Endothelial cell of umbilical vein (primary cell): Measurements from ENCODE around the gene RMND1. TPM values are rescaled to one million over a fixed set of nuclear protein-coding genes. Genes with fewer than 3 reads are reported as not detected.

Experiments used
- BruUV-seq: library from RNA; stranded (reverse); fragments of 400-500 nt; replicated peaks from 2 replicates; lab custom pipeline; 2021; lab: Mats Ljungman, UMichigan
- CTCF ChIA-PET: fragments of 300-600, 350-600 bp; sonication (Branson Sonifier 250); formaldehyde crosslinking; loops from one replicate; lab custom pipeline; 2021; ENCODE audit warnings: antibody characterized with exemption, inconsistent platforms; lab: Charles Lee
- POLR2A ChIA-PET: fragments of 300-600, 350-600 bp; sonication (Branson Sonifier 250); formaldehyde crosslinking; loops from one replicate; lab custom pipeline; 2021; ENCODE audit warnings: antibody characterized with exemption, inconsistent platforms; lab: Charles Lee
- DNase-seq: peaks from one replicate; pipeline ENCODE4 v3.0.0-alpha.2; 2011; ENCODE audit warnings: low read depth, low spot score
- FAIRE-seq: peaks from 2 replicates; lab custom pipeline; 2011; peaks lifted over from hg19 to GRCh38; lab: Jason Lieb, UNC
- H2AFZ ChIP-seq: 2 replicates; pipeline ENCODE4 v1.6.0; 2012; ENCODE audit warnings: low read depth, low read length, control low read depth, inconsistent platforms
- H3K27ac ChIP-seq: 2 replicates; pipeline ENCODE4 v1.5.1; 2011; ENCODE audit warnings: low read depth, mild to moderate bottlenecking, control low read depth, low read length, moderate library complexity; ENCODE audit not compliant: insufficient read depth
- H3K27me3 ChIP-seq, 2 experiments: 2 replicates each; pipeline versions ENCODE4 v1.6.0 to v1.6.1; 2011; ENCODE audit warnings: low read length in 2 of 2, mixed read lengths in 1 of 2; ENCODE audit not compliant: control insufficient read depth in 2 of 2, insufficient read depth in 2 of 2
- H3K36me3 ChIP-seq, 2 experiments: 2 replicates in 1 of 2; 3 replicates in 1 of 2; pipeline ENCODE4 v1.5.1; 2011; ENCODE audit warnings: low read length in 2 of 2, mild to moderate bottlenecking in 1 of 2, moderate library complexity in 1 of 2; ENCODE audit not compliant: control insufficient read depth in 2 of 2, insufficient read depth in 2 of 2; ENCODE audit errors: extremely low read depth in 1 of 2
- H3K4me1 ChIP-seq: 3 replicates; pipeline ENCODE4 v1.5.1; 2011; ENCODE audit warnings: mild to moderate bottlenecking, low read length; ENCODE audit not compliant: control insufficient read depth, insufficient read depth; ENCODE audit errors: extremely low read depth
- H3K4me2 ChIP-seq: 2 replicates; pipeline ENCODE4 v1.6.1; 2011; ENCODE audit warnings: low read length, control low read depth, mixed read lengths; ENCODE audit not compliant: insufficient read depth
- H3K4me3 ChIP-seq, 3 experiments: fragments of 200-600 bp in 1 of 3; sonication (generic), shearing (Covaris generic) in 1 of 3; replicated peaks in 1 of 3; 2 replicates each; pipeline ENCODE4 v1.5.1; 2011 to 2016; ENCODE audit warnings: control low read depth in 3 of 3, low read length in 3 of 3, mild to moderate bottlenecking in 2 of 3, inconsistent platforms in 1 of 3, low read depth in 1 of 3, moderate library complexity in 1 of 3; ENCODE audit not compliant: insufficient read depth in 1 of 3
- H3K79me2 ChIP-seq: 2 replicates; pipeline ENCODE4 v1.6.0; 2012; ENCODE audit warnings: low read length, inconsistent platforms; ENCODE audit not compliant: control insufficient read depth, insufficient read depth
- H3K9ac ChIP-seq: replicated peaks from 2 replicates; pipeline ENCODE3; 2011; ENCODE audit warnings: low read length, control low read depth; ENCODE audit not compliant: insufficient read depth; ENCODE audit errors: extremely low read depth
- H3K9me1 ChIP-seq: replicated peaks from 3 replicates; pipeline ENCODE4 v1.6.0; 2011; ENCODE audit warnings: mild to moderate bottlenecking, low read length; ENCODE audit not compliant: control insufficient read depth, insufficient read depth; ENCODE audit errors: extremely low read depth
- H3K9me3 ChIP-seq: replicated peaks from 2 replicates; pipeline ENCODE4 v1.5.1; 2012; ENCODE audit warnings: low read length, inconsistent platforms; ENCODE audit not compliant: control insufficient read depth, insufficient read depth
- H4K20me1 ChIP-seq: replicated peaks from 2 replicates; pipeline ENCODE3; 2011; ENCODE audit warnings: mild to moderate bottlenecking, low read length; ENCODE audit not compliant: control insufficient read depth, insufficient read depth; ENCODE audit errors: extremely low read depth
- EZH2 ChIP-seq: IDR thresholded peaks from 2 replicates; pipeline ENCODE4 v1.6.1; 2012; ENCODE audit warnings: borderline replicate concordance, low read depth, mild to moderate bottlenecking, moderate library complexity, low read length, inconsistent platforms; ENCODE audit not compliant: severe bottlenecking
- FOS ChIP-seq: IDR thresholded peaks from 2 replicates; pipeline ENCODE4 v1.6.1; 2011; ENCODE audit warnings: mild to moderate bottlenecking, low read length, moderate library complexity, borderline replicate concordance; ENCODE audit not compliant: insufficient read depth
- GATA2 ChIP-seq: IDR thresholded peaks from 2 replicates; pipeline ENCODE4 v1.7.0; 2011; ENCODE audit warnings: low read depth, mild to moderate bottlenecking, moderate library complexity, mixed read lengths, low read length; ENCODE audit not compliant: insufficient read length, insufficient read depth
- JUN ChIP-seq: IDR thresholded peaks from 2 replicates; pipeline ENCODE4 v1.6.1; 2011; ENCODE audit warnings: borderline replicate concordance, low read depth; ENCODE audit not compliant: insufficient read length, insufficient read depth
- MYC ChIP-seq: IDR thresholded peaks from one replicate; pipeline ENCODE4 v1.6.1; 2011; ENCODE audit warnings: mild to moderate bottlenecking, low read depth, low read length
- POLR2A ChIP-seq: IDR thresholded peaks from 2 replicates; pipeline ENCODE4 v1.6.1; 2012; ENCODE audit warnings: low read depth, mild to moderate bottlenecking, control low read depth, low read length
- POLR2AphosphoS5 ChIP-seq: IDR thresholded peaks from 2 replicates; pipeline ENCODE4 v1.6.1; 2012; ENCODE audit warnings: low read depth, mild to moderate bottlenecking, control low read depth, low read length, moderate library complexity; ENCODE audit not compliant: insufficient read depth
- dilution Hi-C: fragments of 300-500 bp; cut with MboI; formaldehyde crosslinking; loops from one replicate; pipeline ENCODE4 v1.15.0; 2019; ENCODE audit warnings: low sequenced_read_pairs; ENCODE audit not compliant: extremely low pct_ligation_motif_present
- intact Hi-C: fragments of 100-400 bp; cut with micrococcal nuclease; formaldehyde crosslinking; loops from one replicate; pipeline ENCODE4 v1.10.0; 2022
- polyA plus RNA-seq, 4 experiments: library from polyadenylated mRNA; depleted of rRNA in 3 of 4; stranded (reverse) in 3 of 4; unstranded in 1 of 4; fragments of >200 nt; gene quantifications; 2 replicates each; pipeline versions ENCODE4 v1.2.1 to v1.2.3, GENCODE V29; 2011 to 2012; ENCODE audit warnings: missing spikeins in 1 of 4
- total RNA-seq: library from RNA; stranded (reverse); gene quantifications from 2 replicates; pipeline ENCODE4 v1.2.3, GENCODE V29; 2021
- TF ChIP-seq, protein P1 (sequence below): IDR thresholded peaks from 2 replicates; pipeline ENCODE4 v1.6.1; 2011; ENCODE audit not compliant: insufficient read depth, insufficient read length
- TF ChIP-seq, protein P2 (sequence below), 2 donors: IDR thresholded peaks; 1 replicate in 1 of 2; 2 replicates in 1 of 2; pipeline ENCODE4 v1.5.1; 2011; ENCODE audit warnings: low read length in 2 of 2, mild to moderate bottlenecking in 2 of 2, moderate library complexity in 2 of 2, control low read depth in 1 of 2, inconsistent platforms in 1 of 2, low read depth in 1 of 2; ENCODE audit not compliant: insufficient read depth in 1 of 2; ENCODE audit errors: extremely low read depth in 1 of 2

The RMND1 gene
- total and polyA plus RNA-seq, 2 donors (not counting 3 experiments of a cell fraction or from before 2014, with no cell fraction given), result 6.3 to 21.4 TPM

DNA sequence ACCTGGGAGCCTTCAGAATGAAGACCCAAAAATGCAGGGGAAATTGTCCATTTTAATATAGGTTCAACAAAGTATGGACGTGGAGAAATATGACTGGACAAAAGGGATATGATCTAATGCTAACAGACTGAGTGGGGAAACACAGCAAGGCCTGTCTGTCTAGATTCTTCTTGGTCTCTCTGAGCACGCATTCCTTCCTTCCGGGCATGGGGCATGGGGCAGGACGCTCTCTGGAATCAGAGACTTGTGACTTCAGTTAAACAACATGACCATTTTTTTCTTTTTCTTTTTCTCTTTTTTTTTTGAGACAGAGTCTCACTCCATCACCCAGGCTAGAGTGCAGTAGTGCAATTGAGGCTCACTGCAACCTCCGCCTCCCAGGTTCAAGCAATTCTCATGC lies 92.4 kb downstream of the RMND1 start:
- H3K4me1 ChIP-seq, result peaks cover 15% of the 10 kb centered on the region
- FAIRE-seq, result no peak
- DNase-seq, result no peak
- TF ChIP-seq GATA2, result no peak
- H3K4me3 ChIP-seq, result no peak overlapping the region
- H4K20me1 ChIP-seq, result no peaks in the 10 kb centered on the region
- no peak overlapping the region for H3K27ac ChIP-seq
- no peak overlapping the region for H2AFZ ChIP-seq
- dilution Hi-C loops (no loop called here), intact Hi-C loops (no loop called here)
- no TSS peak for BruUV-seq
- ChIA-PET POLR2A (no interaction called here), CTCF (interaction anchor here (1.3 kb wide), 1 partner anchor 11 kb away, joined by 3 read pairs; no protein-coding TSS in a partner anchor)
- H3K4me2 ChIP-seq, result no peak overlapping the region
- no peaks in the 10 kb centered on the region for H3K9me1 ChIP-seq
- no peaks in the 10 kb centered on the region for H3K9me3 ChIP-seq
- H3K36me3 ChIP-seq, result peaks cover 0 to 6% of the 10 kb centered on the region in 2 experiments
- no peaks in the 10 kb centered on the region for H3K27me3 ChIP-seq
- no peak overlapping the region for H3K9ac ChIP-seq
- H3K79me2 ChIP-seq, result no peaks in the 10 kb centered on the region

DNA sequence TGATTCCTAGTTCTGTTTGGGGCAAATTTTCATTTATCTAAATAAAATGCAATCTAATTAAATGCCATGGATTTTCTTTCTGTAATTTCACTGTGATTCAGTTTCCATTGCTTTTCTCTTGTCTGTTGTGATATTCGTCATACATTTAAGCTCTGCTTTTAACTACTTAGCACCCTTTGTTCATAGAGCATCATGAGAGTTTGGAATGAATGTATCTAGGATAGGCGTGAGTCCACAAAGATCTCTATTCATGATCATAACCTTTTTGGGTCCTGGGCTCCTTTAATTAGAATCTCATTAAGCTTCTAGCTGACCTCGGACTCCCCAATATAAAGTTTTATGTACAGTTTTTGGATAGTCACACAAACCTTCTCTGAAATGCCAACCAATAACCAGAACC lies 93.5 kb downstream of the RMND1 start:
- ChIA-PET CTCF (interaction anchor here (0.8 to 3.1 kb wide), 7 partner anchors 12 to 467 kb away, joined by 3 to 16 read pairs (median 3); no protein-coding TSS in a partner anchor), POLR2A (interaction anchor here (1.0 kb wide), 1 partner anchor 31 kb away, joined by 3 read pairs; no protein-coding TSS in a partner anchor)
- intact Hi-C loops, result no loop called here
- DNase-seq (no peak), FAIRE-seq (no peak)
- Histone ChIP-seq H3K9me3 (no peaks in the 10 kb centered on the region), H4K20me1 (no peaks in the 10 kb centered on the region), H3K27ac (no peak overlapping the region), H3K27me3 (no peaks in the 10 kb centered on the region), H3K4me3 (no peak overlapping the region), H3K9me1 (no peaks in the 10 kb centered on the region), H3K36me3 (peaks cover 0 to 6% of the 10 kb centered on the region in 2 experiments), H3K4me1 (peaks cover 15% of the 10 kb centered on the region), H3K79me2 (no peaks in the 10 kb centered on the region), H2AFZ (no peak overlapping the region), H3K9ac (no peak overlapping the region), H3K4me2 (no peak overlapping the region)
- BruUV-seq, result no TSS peak
- TF ChIP-seq POLR2A (no peak), FOS (no peak), JUN (no peak), EZH2 (no peak), POLR2AphosphoS5 (no peak), GATA2 (no peak), MYC (no peak)
- TF ChIP-seq, protein P1, sequence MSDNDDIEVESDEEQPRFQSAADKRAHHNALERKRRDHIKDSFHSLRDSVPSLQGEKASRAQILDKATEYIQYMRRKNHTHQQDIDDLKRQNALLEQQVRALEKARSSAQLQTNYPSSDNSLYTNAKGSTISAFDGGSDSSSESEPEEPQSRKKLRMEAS, result no peak
- TF ChIP-seq, protein P2, sequence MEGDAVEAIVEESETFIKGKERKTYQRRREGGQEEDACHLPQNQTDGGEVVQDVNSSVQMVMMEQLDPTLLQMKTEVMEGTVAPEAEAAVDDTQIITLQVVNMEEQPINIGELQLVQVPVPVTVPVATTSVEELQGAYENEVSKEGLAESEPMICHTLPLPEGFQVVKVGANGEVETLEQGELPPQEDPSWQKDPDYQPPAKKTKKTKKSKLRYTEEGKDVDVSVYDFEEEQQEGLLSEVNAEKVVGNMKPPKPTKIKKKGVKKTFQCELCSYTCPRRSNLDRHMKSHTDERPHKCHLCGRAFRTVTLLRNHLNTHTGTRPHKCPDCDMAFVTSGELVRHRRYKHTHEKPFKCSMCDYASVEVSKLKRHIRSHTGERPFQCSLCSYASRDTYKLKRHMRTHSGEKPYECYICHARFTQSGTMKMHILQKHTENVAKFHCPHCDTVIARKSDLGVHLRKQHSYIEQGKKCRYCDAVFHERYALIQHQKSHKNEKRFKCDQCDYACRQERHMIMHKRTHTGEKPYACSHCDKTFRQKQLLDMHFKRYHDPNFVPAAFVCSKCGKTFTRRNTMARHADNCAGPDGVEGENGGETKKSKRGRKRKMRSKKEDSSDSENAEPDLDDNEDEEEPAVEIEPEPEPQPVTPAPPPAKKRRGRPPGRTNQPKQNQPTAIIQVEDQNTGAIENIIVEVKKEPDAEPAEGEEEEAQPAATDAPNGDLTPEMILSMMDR (IDR thresholded peaks at IDR 0.05; ENCODE audit: extremely low read depth in 1 of 2, insufficient read depth in 1 of 2, low read depth in 1 of 2, low read length in 2 of 2), result no peak
- dilution Hi-C loops, result no loop called here
